Stimulated activated CD4-positive, alpha-beta T cell treated with anti-CD3 and anti-CD28 coated beads, TNF-alpha, amount 100 ng/mL, for 48 hours (primary cell): ENCODE measurements around the gene GGPS1.
"Not testable (repeated sequence)": the region's sequence is repeated elsewhere in the genome, so short reads cannot be mapped to it uniquely, and the experiment has no call there.

Experiments
- DNase-seq, 3 donors: peaks; one replicate each; pipeline ENCODE4 v3.0.0-alpha.2; 2020; ENCODE audit warnings: low read depth in 3 of 3

The GGPS1 gene

GRCh38 chr1:235328271-235329138, at the start of gene GGPS1:
GGPS1 (plus strand) TSS chr1:235328570; CDS start chr1:235335265, 6,695 bp downstream.
- peak; percentile 98 to 99 (median 98) for DNase-seq

DNA sequence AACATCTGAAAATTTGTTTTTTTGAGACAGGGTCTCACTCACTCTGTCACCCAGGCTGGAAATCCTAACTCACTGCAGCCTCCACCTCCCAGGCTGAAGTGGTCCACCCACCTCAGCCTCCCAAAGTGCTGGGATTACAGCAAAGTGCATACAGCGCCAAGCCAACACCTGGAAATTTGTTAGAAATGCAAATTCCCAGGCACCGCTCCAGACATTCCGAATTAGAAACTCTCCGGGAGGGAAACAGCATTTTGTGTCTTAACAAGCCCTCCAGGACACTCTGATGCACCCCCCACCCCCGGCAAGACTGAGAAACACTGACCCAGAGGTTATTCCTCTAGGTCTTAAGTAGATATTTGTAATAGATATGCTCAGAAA, 49.5 kb upstream of the GGPS1 start:
- no peak for DNase-seq

GRCh38 chr1:235279694-235280093, 48.7 kb upstream of the GGPS1 start:
- no peak for DNase-seq

GRCh38 chr1:235280467-235280866, 47.9 kb upstream of the GGPS1 start:
- DNase-seq = no peak

GRCh38 chr1:235283636-235284035, 44.7 kb upstream of the GGPS1 start:
- DNase-seq = not testable (repeated sequence)

- no peak for DNase-seq
Observed at GRCh38 chr1:235284231-235284769, 44.1 kb upstream of the GGPS1 start.

- no peak for DNase-seq
Observed at GRCh38 chr1:235286667-235287066, 41.7 kb upstream of the GGPS1 start.

GRCh38 chr1:235287208-235287882, 41.0 kb upstream of the GGPS1 start:
- no peak for DNase-seq

GRCh38 chr1:235289859-235290739, 38.3 kb upstream of the GGPS1 start:
- DNase-seq = no peak

DNA sequence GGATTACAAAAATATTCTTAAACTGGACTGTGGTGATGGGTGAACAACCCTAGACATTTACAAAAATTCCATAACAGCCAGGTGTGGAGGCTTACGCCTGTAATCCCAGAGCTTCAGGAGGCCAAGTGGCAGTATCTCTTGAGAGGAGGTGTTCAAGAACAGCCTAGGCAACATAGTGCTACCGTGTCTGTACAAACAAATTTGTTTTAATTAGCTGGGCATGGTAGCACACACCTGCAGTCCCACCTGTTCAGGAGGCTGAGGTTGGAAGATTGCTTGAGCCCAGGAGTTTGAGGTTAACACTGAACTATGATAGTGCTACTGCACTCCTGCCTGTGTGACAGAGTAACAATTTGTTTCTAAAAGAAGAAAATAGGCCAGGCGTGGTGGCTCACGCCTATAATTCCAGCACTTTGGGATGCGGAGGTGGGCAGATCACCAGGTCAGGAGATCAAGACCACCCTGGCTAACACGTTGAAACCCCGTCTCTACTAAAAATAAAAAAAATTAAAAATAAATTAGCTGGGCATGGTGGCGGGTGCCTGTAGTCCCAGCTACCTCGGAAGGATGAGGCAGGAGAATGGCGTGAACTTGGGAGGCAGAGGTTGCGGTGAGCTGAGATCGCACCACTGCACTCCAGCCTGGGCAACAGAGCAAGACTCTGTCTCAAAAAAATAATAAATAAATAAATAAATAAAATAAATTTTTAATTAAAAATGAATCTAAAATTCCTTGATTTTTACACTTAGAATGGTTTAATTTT, 37.4 kb upstream of the GGPS1 start:
- no peak for DNase-seq

DNA sequence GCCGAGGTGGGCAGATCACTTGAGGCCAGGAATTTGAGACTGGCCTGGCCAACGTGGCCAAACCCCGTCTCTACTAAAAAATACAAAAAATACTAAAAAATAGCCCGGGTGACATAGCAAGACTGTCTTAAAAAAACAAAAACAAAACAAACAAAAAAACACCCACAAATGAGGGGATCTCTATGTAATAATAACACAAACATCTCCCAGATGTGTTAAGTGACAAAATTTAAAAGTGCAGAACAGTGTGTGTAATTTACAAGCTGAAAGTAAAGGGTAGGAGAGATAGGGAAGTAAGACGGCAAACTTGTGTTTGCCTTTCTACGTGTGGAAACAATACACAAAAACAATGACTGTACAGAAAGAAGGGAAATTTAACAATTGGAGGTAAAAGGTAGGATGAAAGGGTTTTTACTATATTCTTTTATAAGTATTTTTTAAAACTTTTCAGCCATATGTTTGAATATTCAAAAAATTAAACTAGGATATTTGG, 36.7 kb upstream of the GGPS1 start:
- DNase-seq = no peak

- no peak for DNase-seq
Observed at GRCh38 chr1:235292790-235293189, 35.6 kb upstream of the GGPS1 start.

DNA sequence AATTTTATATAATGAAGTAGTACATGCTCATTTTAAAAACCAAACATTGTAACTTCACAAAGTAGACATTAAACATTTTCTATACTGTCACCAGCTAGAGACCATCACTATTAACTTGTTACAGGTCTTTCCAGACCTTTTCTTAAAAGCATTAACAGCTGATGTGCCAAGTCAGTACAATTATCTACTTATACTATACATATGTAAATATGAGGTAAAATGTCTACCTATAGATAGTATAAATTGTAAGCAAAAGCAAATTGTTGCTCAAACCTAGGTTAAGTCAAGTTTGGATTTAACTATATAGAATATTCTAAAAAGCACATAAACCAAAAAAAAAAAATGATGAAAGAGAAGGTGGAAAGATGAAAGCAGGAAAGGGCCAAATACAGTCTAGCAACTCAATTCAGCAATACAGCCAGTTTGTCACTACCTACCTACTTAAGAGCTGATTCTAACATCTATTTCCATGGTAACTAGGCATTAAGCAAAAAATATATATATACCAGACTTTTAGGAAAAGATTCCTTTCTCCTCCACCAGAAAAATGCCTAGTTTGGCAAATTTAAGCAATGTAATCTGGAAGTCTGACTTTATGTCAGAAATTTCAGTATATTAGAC, 34.9 kb upstream of the GGPS1 start:
- no peak for DNase-seq

DNA sequence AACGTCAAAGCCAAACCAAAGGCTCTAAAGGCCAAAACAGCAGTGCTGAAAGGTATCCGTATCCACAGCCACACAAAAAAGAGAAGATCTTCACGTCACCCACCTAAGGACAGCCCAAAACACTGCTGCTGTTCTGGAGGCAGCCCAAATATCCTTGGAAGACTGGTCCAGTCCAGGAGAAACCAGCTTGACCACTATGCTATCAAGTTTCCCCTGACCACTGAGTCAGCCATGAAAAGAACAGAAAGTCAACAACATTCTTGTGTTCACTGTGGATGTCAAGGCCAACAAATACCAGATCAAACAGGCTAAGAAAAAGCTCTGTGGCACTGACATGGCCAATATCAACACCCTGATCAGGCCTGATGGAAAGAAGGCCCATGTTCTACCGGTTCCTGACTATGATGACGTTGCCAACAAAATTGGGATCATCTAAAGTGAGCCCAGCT, 32.4 kb upstream of the GGPS1 start:
- DNase-seq = no peak

GRCh38 chr1:235296729-235297128, 31.6 kb upstream of the GGPS1 start:
- no peak for DNase-seq

DNA sequence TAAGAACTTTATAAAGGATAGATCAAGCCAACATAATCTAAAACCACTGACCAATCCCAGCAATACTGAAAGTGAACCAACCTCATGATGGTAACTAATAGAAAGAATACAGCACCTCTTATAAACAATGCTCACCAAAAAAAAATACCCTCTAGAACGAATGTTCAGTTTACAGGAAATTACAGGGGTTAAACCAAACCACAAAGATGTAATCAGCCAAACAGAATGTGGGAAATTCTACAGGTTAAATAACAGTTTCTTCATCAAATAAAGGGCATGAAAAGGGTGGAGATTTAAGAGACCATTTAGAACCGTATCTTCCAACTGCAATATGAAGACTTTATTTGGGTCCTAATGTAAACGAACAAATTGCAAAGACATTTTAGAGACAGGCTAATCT, 30.8 kb upstream of the GGPS1 start:
- DNase-seq = no peak

DNA sequence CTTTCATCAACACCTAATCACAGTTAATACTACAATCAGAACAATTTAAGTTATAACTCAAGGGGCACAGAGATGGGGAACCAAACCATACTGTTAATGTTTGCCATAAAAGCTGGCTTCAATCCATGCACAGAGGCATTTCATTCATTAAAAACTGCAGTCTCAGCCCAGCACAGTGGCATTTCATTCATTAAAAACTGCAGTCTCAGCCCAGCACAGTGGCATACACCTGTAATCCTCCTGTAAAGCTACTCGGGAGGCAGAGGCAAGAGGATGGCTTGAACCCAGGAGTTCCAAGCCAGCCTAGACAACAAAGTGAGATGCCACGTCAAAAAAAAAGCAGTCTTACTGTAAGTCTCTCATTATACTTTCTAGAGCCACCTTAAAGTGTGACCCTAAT, 29.6 kb upstream of the GGPS1 start:
- no peak for DNase-seq

DNA sequence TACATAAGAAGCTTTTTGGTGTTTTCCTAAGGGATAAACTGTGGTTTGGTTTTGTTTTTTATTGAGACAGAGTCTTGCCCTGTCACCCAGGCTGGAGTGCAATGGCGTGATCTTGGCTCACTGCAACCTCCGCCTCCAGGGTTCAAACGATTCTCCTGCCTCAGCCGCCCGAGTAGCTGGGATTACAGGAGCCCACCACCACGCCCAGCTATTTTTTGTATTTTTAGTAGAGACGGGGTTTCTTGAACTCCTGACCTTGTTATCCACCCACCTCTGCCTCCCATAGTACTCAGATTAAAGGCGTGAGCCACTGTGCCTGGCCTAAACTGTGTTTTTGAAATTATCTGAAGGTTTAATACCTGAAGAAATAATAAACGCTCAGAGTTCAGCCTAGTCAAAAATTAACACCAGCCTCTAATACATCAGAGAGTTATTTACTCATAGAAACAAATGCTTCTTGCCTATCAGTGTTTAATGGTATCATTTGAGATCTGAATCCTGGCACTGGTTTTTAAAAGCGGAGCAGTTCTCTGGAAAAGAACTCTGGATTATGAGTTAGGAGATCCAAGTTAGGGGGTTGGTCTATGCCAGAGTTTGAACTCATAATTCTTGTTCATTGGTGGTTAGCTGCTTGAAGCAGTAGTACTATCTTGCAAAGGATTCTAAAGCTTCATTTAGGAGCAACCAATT, 29.1 kb upstream of the GGPS1 start:
- no peak for DNase-seq

DNA sequence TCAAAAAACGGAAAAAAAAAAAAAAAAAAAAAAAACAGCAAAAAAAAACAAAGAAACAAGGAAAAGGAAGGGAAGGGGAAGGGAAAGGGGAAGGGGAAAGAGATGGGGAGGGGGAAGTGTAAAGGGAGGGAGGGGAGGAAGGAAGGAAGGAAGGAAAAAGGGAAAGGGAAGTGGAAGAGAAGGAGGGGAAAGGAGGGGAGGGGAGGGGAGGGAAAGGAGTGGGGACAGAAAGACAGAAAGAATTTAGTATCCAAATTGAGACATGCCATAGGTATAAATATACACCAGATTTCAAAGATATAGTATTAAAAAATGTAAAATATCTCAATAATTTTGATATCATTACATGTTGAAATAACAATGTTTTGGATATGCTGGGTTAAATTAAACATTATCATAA, 26.2 kb upstream of the GGPS1 start:
- DNase-seq = no peak
